ENCODE data around the gene MRPL17. TPM values are rescaled to one million over a fixed set of nuclear protein-coding genes. Genes with fewer than 3 reads are reported as not detected.

Gene MRPL17
- total and polyA plus RNA-seq, 9 of the 15 experiments (the other 6 are each of a cell fraction or from before 2014, with no cell fraction given): 33.9 to 81.6 (median 43.9) TPM

DNA sequence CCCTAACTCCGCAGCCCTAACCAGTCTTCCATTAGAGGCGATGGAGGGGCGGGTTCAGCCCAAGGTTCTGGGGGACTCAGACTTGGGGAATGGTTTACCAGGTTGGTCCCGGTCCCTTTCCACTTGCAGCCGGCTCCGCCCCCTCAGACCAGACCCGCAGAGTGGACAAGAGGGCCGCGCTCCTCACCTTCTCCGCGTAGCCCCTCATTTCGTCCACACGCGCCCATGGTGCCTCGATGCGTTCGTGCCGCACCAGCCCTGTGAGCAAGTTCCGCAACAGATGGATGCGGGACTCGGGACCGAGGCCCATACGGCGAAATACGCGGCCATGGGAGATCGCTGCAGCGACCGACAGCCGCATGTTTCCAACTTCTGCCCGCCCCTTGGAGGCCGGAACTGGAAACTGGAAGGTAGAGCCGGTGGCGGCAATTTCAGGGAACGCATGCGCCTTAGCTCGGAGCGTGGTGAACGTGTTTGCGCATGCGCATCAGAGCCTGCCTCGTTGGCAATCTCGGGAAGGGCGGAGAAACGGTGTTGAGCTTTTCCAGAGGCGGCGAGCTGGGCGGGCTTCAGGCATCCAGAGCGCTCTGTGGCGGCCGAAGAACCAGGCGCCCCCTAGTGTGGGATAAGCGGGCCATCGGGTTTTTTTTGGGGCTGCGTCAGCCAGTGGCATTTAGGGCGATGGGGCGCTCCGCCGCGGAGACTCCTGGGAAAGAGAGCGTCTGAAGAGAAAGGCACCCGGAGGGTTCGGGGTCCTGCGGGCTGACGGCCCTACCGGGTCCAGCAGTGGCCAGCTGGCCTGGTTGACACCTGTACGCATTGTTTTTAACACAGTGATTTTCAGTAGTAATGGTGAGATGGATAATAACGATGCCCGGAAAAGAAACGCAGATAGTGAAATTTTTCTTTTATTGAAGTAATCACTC, at the start of gene MRPL17 (continued):
- TF ChIP-seq CREB3L1 (IDR thresholded peaks at IDR 0.05; ENCODE audit: borderline replicate concordance, low read depth) (peak; percentile 99), HDGF (IDR thresholded peaks at IDR 0.05) (no peak), TEAD4 (IDR thresholded peaks at IDR 0.05; ENCODE audit: low read length) (no peak; the same call in 1 of the 2 replicates), TEAD4 (CRISPR knock-in tag; IDR thresholded peaks at IDR 0.05; ENCODE audit: borderline replicate concordance) (peak; percentile 51; the same call in 1 of the 2 replicates), NR2C2 (CRISPR knock-in tag; IDR thresholded peaks at IDR 0.05) (peak; percentile 68), NR2C2 (tag; IDR thresholded peaks at IDR 0.05) (peak; percentile 53), ARID2 (IDR thresholded peaks at IDR 0.05) (peak; percentile 13; the same call in 1 of the 2 replicates), SUPT5H (IDR thresholded peaks at IDR 0.05) (peak; percentile 98), MAFG (tag; conservative IDR thresholded peaks at IDR 0.05) (no peak), ETS2 (tag; IDR thresholded peaks at IDR 0.05; ENCODE audit: borderline replicate concordance, poor library complexity, severe bottlenecking) (no peak), BRD4 (IDR thresholded peaks at IDR 0.05) (no peak), HOXB6 (CRISPR knock-in tag; IDR thresholded peaks at IDR 0.05; ENCODE audit: borderline replicate concordance) (no peak), ZSCAN32 (CRISPR knock-in tag; IDR thresholded peaks at IDR 0.05) (0 out of 2 replicates have a peak, but pooled peaks have one; percentile 25), GTF2F1 (IDR thresholded peaks at IDR 0.05; ENCODE audit: low read depth, low read length) (peak; percentile 69; the same call in 1 of the 2 replicates)
- TF ChIP-seq, protein P1, sequence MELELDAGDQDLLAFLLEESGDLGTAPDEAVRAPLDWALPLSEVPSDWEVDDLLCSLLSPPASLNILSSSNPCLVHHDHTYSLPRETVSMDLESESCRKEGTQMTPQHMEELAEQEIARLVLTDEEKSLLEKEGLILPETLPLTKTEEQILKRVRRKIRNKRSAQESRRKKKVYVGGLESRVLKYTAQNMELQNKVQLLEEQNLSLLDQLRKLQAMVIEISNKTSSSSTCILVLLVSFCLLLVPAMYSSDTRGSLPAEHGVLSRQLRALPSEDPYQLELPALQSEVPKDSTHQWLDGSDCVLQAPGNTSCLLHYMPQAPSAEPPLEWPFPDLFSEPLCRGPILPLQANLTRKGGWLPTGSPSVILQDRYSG (tag; conservative IDR thresholded peaks at IDR 0.05; ENCODE audit: low read depth): no peak
- TF ChIP-seq, protein P2, sequence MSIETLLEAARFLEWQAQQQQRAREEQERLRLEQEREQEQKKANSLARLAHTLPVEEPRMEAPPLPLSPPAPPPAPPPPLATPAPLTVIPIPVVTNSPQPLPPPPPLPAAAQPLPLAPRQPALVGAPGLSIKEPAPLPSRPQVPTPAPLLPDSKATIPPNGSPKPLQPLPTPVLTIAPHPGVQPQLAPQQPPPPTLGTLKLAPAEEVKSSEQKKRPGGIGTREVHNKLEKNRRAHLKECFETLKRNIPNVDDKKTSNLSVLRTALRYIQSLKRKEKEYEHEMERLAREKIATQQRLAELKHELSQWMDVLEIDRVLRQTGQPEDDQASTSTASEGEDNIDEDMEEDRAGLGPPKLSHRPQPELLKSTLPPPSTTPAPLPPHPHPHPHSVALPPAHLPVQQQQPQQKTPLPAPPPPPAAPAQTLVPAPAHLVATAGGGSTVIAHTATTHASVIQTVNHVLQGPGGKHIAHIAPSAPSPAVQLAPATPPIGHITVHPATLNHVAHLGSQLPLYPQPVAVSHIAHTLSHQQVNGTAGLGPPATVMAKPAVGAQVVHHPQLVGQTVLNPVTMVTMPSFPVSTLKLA (conservative IDR thresholded peaks at IDR 0.05): peak; percentile 91 to 95
- TF ChIP-seq, protein P3, sequence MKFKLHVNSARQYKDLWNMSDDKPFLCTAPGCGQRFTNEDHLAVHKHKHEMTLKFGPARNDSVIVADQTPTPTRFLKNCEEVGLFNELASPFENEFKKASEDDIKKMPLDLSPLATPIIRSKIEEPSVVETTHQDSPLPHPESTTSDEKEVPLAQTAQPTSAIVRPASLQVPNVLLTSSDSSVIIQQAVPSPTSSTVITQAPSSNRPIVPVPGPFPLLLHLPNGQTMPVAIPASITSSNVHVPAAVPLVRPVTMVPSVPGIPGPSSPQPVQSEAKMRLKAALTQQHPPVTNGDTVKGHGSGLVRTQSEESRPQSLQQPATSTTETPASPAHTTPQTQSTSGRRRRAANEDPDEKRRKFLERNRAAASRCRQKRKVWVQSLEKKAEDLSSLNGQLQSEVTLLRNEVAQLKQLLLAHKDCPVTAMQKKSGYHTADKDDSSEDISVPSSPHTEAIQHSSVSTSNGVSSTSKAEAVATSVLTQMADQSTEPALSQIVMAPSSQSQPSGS (CRISPR knock-in tag; IDR thresholded peaks at IDR 0.05): no peak

Data from K562 (cell line).